ENCODE measurements around the gene FBLL1. TPM values are rescaled to one million over a fixed set of nuclear protein-coding genes. Genes with fewer than 3 reads are reported as not detected.

FBLL1 gene
- total RNA-seq: not detected

GRCh38 chr5:168528521-168529373 lies at the start of gene FBLL1:
FBLL1 (plus strand) TSS chr5:168529305; CDS start chr5:168529505, 200 bp downstream.
- Histone ChIP-seq H3K27ac (no peak within 1 kb of the TSS), H3K4me1 (no peaks in the 10 kb centered on the region), H3K9me3 (no peaks in the 10 kb centered on the region), H3K27me3 (peaks cover 4% of the 10 kb centered on the region), H3K4me3 (peak within 1 kb of the TSS; percentile 39 to 66), H3K36me3 (no peaks in the 10 kb centered on the region)
- intact Hi-C loops (cut with DNase I): no loop called here
- DNase-seq (ENCODE audit: low spot score in 2 of 2): no peak
- no peak for TF ChIP-seq CTCF (IDR thresholded peaks at IDR 0.05)

GRCh38 chr5:168480601-168481000 lies 48.5 kb upstream of the FBLL1 start:
- Histone ChIP-seq H3K27ac (no peak overlapping the region), H3K36me3 (no peaks in the 10 kb centered on the region), H3K4me1 (no peaks in the 10 kb centered on the region), H3K4me3 (no peak overlapping the region), H3K9me3 (no peaks in the 10 kb centered on the region), H3K27me3 (no peaks in the 10 kb centered on the region)
- intact Hi-C loops (cut with DNase I): loop anchor here (10.0 kb wide), 1 partner anchor 824 kb away; the partner anchor contains the start of gene SLIT3
- no peak for DNase-seq (ENCODE audit: low spot score in 2 of 2)
- no peak for TF ChIP-seq CTCF (IDR thresholded peaks at IDR 0.05)

GRCh38 chr5:168481330-168481788 lies 47.7 kb upstream of the FBLL1 start:
- H3K4me1 ChIP-seq: peaks cover 0 to 3% of the 10 kb centered on the region in 2 donors

GRCh38 chr5:168482361-168482760 lies 46.7 kb upstream of the FBLL1 start:
- peaks cover 3 to 5% of the 10 kb centered on the region in 2 donors for H3K4me1 ChIP-seq
- H3K27me3 ChIP-seq: no peaks in the 10 kb centered on the region
- no peak for DNase-seq (ENCODE audit: low spot score in 2 of 2)
- no peaks in the 10 kb centered on the region for H3K9me3 ChIP-seq
- intact Hi-C loops (cut with DNase I): loop anchor here (10.0 kb wide), 1 partner anchor 822 kb away; the partner anchor contains the start of gene SLIT3
- no peak for TF ChIP-seq CTCF (IDR thresholded peaks at IDR 0.05)
- no peak overlapping the region for H3K4me3 ChIP-seq
- no peaks in the 10 kb centered on the region for H3K36me3 ChIP-seq
- no peak overlapping the region for H3K27ac ChIP-seq

More at GRCh38 chr5:168481330-168481788, 47.7 kb upstream of the FBLL1 start:
- intact Hi-C loops (cut with DNase I): loop anchor here (10.0 kb wide), 1 partner anchor 823 kb away; the partner anchor contains the start of gene SLIT3
- H3K4me3 ChIP-seq: no peak overlapping the region
- DNase-seq (ENCODE audit: low spot score in 2 of 2): no peak
- no peaks in the 10 kb centered on the region for H3K9me3 ChIP-seq
- no peaks in the 10 kb centered on the region for H3K27me3 ChIP-seq
- H3K27ac ChIP-seq: no peak overlapping the region
- no peaks in the 10 kb centered on the region for H3K36me3 ChIP-seq
- TF ChIP-seq CTCF (IDR thresholded peaks at IDR 0.05): no peak

GRCh38 chr5:168486136-168486879 lies 42.8 kb upstream of the FBLL1 start, which contains the start of gene RARS1:
RARS1 (plus strand) TSS chr5:168486471; CDS start chr5:168486499, 28 bp downstream.
- Histone ChIP-seq H3K27me3 (no peaks in the 10 kb centered on the region), H3K4me1 (peaks cover 3 to 9% of the 10 kb centered on the region in 2 donors), H3K36me3 (peaks cover 22 to 27% of the 10 kb centered on the region in 2 donors), H3K27ac (peak within 1 kb of the TSS; percentile 78 to 81), H3K4me3 (peak within 1 kb of the TSS; percentile 89 to 91), H3K9me3 (no peaks in the 10 kb centered on the region)
- DNase-seq (ENCODE audit: low spot score in 2 of 2): peak; percentile 57 to 95
- intact Hi-C loops (cut with DNase I): loop anchor here (1.0 to 10.0 kb wide), 4 partner anchors 93 to 1094 kb away; partner anchors contain the start of genes PANK3 and SLIT3
- peak; percentile 91 to 98 (median 97) for TF ChIP-seq CTCF (IDR thresholded peaks at IDR 0.05)
